ENCODE measurements around the gene FYTTD1.

- TF ChIP-seq CTCF (IDR thresholded peaks at IDR 0.05) = no peak
- TF ChIP-seq EP300 (IDR thresholded peaks at IDR 0.05) = no peak
- TF ChIP-seq POLR2A (IDR thresholded peaks at IDR 0.05) = no peak
These were observed 45.5 kb downstream of the FYTTD1 start for GRCh38 chr3:197795200-197795599.

All from ovary (tissue), 3 donors.